LNCaP clone FGC (cell line): ENCODE measurements around the gene VPS50.

Source experiments
- DNase-seq: peaks from one replicate; pipeline ENCODE4 v3.0.0-alpha.2; 2011; ENCODE audit warnings: low read depth
- H3K4me3 ChIP-seq: 2 replicates; pipeline ENCODE4 v1.5.1; 2011; ENCODE audit warnings: mild to moderate bottlenecking, low read depth, low read length, control low read depth
- CTCF ChIP-seq: IDR thresholded peaks from 2 replicates; pipeline ENCODE4 v1.5.1; 2012; ENCODE audit warnings: mild to moderate bottlenecking; ENCODE audit not compliant: control insufficient read depth, insufficient read depth; ENCODE audit errors: extremely low read depth

Gene VPS50

GRCh38 chr7:93265220-93265619 is 33.1 kb downstream of the VPS50 start:
- no peak overlapping the region for H3K4me3 ChIP-seq
- no peak for DNase-seq
- TF ChIP-seq CTCF, result no peak

- DNase-seq, result no peak
- no peak overlapping the region for H3K4me3 ChIP-seq
- TF ChIP-seq CTCF, result no peak
These were observed 47.4 kb downstream of the VPS50 start for GRCh38 chr7:93279541-93279940.

GRCh38 chr7:93284908-93285307 is 52.7 kb downstream of the VPS50 start:
- no peak overlapping the region for H3K4me3 ChIP-seq
- no peak for TF ChIP-seq CTCF
- no peak for DNase-seq

GRCh38 chr7:93293229-93293628 is 61.1 kb downstream of the VPS50 start:
- TF ChIP-seq CTCF, result no peak
- DNase-seq, result no peak
- H3K4me3 ChIP-seq, result no peak overlapping the region

GRCh38 chr7:93298206-93298605 is 66.0 kb downstream of the VPS50 start:
- no peak for TF ChIP-seq CTCF
- no peak for DNase-seq

GRCh38 chr7:93298671-93299070 is 66.5 kb downstream of the VPS50 start:
- no peak overlapping the region for H3K4me3 ChIP-seq
- DNase-seq, result no peak
- TF ChIP-seq CTCF, result no peak

More at GRCh38 chr7:93298206-93298605, 66.0 kb downstream of the VPS50 start:
- no peak overlapping the region for H3K4me3 ChIP-seq

GRCh38 chr7:93301736-93302135 is 69.6 kb downstream of the VPS50 start:
- no peak for TF ChIP-seq CTCF
- DNase-seq, result no peak
- H3K4me3 ChIP-seq, result no peak overlapping the region
